Placental pericyte (primary cell): ENCODE data around the gene KCNK7. TPM values are rescaled to one million over a fixed set of nuclear protein-coding genes. Genes with fewer than 3 reads are reported as not detected.

Source experiments
- small RNA-seq: library from RNA; depleted of rRNA; stranded (forward); fragments of <200 nt; gene quantifications from one replicate; pipeline ENCODE3, GENCODE V24; 2012; ENCODE audit warnings: low replicate concordance
- total RNA-seq: library from RNA; depleted of rRNA; stranded (reverse); fragments of >200 nt; gene quantifications from 2 replicates; pipeline ENCODE4 v1.2.3, GENCODE V29; 2012

The KCNK7 gene, protein sequence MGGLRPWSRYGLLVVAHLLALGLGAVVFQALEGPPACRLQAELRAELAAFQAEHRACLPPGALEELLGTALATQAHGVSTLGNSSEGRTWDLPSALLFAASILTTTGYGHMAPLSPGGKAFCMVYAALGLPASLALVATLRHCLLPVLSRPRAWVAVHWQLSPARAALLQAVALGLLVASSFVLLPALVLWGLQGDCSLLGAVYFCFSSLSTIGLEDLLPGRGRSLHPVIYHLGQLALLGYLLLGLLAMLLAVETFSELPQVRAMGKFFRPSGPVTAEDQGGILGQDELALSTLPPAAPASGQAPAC
- not detected in 2 replicates for total RNA-seq

DNA sequence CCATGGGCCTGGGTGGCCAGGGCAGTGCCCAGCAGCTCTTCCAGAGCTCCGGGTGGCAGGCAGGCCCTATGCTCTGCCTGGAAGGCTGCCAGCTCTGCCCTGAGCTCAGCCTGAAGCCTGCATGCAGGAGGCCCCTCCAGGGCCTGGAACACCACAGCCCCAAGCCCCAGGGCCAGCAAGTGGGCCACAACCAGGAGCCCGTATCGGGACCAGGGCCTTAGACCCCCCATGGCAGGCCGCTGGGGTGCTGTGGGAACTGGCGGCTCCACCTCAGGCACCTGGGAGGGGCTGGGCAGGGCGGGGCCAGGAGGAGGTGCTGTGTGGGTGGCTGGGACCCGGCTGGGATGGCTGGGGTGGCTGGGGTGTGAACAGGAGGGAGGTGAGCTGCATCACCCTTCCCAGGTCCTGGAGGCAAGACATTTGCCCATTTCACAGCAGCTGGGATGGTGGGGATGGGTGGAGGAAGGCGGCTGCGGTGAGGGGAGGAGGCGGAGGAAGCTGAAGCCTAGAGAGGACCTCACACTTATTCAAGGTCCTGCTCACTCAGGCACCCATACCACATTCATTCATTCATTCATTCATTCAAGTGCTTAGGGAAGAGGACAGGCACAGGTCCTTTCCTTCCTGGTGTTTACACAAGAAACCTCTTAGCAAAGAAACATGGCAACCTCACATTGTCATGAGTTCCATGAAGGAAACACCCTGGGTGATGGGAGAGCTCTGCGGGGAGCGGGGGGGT, at the start of gene KCNK7:
TSS of gene KCNK7 (minus strand) at position 258 of the 739 bp plus-strand sequence. CDS start at position 230, 28 bp downstream.

DNA sequence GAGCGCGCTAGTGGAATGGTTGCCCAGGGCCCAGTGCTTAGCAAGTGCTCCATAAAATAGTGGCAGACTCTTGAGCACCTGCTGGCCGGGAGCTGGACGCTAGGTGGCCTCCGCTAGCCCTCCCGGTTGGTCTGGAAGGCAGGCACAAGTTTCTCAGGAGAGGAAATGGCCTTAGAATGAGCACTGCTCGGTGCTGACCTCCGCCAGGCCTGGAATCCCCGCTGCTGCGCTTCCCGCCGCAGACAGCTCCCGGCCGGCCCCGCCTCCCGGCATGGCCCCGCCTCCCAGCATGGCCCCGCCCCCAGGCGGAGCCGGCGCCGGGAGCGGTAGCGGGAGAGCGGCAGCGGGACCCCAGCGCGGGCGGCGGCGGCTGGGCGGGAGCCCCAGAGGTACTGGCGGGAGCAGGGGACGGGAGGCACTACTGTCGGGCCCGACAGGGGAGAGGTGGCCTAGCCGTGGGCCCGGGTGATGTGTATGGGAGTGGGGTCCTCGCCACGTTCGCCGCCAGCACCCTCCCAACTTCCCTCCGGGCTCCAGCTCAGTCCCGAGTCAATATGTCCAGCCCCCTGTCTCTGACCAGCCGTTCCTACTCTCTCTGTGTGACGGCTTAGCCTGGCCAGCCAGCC, 42.3 kb upstream of the KCNK7 start, which contains the start of gene SIPA1:
TSS of gene SIPA1 (plus strand) at position 308 of the 626 bp plus-strand sequence. CDS start 2,821 bp downstream, outside the sequence.

DNA sequence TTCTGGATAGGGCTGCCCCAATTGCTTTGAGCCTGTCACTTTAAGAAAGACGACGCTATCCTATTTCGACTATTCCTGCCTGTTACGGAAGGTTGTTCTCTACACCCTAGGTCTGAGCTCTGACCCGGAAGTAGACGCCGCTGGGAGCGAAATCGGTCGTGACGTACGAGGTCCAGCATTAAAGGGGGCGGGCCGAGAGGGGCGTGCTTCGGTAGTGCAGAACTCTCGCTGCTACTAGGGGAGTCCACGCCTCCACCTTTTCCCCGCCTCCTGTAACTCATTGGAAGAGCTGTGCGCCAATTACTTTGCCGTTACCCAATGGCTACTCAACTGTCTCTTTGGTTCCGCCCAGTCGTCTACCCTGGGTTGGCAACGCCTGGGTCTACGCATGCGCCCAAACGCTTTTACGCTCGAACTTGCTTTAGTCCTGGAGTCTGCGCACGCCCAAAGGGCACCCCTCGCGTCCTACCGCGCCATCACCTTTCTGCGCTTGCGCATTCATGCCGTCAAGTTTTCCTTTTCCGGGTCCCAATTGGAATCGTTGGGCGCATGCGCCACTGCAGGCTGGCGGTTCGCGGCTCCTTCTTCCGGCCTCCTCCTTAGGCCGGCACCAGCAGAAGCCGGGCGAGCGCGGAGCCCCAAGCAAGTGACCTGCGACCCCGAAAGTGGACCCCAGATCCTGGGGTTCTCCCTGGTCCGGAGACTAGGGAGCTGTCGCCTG, 19.8 kb upstream of the KCNK7 start, which contains the start of gene PCNX3:
TSS of gene PCNX3 (plus strand) at position 548 of the 721 bp plus-strand sequence. CDS start 536 bp downstream, outside the sequence.

DNA sequence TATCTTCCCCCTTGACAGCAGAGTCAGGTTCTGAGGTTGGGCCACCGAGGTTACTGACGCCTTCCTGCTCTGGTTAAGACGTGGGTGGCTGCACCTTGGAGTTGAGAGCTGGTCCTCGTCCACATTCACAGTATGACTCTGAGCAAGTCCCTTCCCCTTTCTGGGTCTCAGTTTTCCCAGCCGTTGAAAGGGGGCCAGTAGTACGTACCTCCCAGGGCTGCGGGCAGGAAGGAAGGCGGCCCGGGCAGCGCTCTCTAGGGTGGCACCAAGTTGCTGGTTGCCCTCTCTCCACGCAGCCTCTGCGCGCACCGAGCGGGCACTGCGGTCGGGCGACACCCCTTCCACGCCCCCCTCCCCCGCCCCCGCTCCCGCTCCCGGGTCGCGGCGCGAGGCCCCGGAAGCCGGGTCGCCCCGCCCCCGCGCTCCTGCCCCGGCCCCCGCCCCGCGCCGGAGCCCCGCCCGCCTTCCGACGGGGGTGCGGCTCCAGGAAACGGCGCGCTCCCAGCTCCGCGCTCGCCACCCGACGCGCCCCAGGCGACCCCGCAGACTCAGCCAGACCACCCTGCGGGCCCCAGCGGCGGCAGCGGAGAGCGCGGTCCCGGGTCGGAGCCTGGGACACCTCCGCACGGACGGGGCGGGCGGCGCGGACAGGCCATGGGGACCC, 19.9 kb downstream of the KCNK7 start, which contains the start of gene EHBP1L1:
TSS of gene EHBP1L1 (plus strand) at position 486 of the 664 bp plus-strand sequence. CDS start 250 bp downstream, outside the sequence.

DNA sequence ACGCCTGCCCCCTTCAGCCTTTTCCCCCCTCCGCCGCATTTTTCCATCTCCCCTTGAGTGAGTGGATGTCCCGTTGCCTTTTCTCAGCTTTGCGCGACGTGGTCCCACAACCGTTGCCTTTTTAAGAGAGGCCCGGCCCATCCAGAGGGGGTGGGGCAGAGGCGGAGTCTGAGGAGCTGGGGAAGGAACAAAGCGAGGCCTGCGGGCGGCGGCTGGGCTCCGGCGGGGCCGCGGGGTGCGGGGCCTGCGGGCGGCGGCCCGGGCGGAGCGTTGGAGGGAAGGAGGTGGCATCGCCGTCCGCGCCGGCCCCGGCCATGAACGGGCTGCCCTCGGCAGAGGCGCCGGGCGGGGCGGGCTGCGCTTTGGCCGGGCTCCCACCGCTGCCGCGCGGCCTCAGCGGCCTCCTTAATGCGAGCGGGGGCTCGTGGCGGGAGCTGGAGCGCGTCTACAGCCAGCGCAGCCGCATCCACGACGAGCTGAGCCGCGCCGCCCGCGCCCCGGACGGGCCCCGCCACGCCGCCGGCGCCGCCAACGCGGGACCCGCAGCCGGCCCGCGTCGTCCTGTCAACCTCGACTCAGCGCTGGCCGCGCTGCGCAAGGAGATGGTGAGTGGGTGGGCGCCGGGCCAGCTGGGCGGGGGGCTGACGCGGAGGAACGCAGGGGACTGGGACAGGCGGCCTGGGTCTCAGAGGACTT, 23.1 kb downstream of the KCNK7 start, which contains the start of gene FAM89B:
TSS of gene FAM89B (plus strand) at position 183 of the 696 bp plus-strand sequence. CDS start at position 315, 132 bp downstream.

DNA sequence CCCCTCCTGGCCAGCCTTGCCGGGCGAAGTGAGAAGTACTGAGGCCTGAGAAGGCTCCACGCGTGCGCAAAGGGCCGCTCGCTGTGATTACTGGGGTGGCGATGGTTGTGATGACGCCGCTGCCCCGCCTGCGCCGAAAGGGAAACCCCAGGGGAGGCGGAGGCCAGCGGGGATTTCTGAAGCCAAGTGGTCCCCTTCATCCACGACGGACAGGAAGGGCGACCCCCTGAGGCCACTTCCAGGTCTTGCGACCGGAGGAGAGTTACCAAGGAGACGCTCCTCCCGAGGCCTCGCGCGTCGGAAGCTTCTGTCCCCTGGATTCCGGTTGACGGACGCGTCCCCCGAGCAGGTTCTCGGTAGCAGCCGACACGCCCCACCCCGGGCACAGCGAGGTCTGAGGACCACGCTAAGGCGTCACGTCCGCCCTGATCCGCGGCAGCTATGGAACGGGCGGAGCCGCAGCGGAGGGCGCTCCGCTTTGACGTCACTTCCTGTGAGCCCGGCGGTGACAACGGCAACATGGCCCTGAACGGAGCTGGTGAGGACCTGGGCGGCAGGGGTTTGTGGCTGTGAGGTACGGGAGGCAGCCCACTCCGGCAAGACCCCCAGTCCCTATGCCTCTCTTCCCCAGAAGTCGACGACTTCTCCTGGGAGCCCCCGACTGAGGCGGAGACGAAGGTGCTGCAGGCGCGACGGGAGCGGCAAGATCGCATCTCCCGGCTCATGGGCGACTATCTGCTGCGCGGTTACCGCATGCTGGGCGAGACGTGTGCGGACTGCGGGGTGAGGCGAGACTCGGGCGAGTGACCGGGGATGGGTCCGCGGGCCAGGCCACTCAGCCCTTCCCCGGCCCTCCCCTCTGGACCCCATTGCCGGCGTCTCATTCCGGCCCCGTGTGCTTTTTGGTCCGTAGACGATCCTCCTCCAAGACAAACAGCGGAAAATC, 25.4 kb downstream of the KCNK7 start, which contains the start of gene ZNRD2:
TSS of gene ZNRD2 (plus strand) at position 505 of the 946 bp plus-strand sequence. CDS start at position 520, 15 bp downstream.

DNA sequence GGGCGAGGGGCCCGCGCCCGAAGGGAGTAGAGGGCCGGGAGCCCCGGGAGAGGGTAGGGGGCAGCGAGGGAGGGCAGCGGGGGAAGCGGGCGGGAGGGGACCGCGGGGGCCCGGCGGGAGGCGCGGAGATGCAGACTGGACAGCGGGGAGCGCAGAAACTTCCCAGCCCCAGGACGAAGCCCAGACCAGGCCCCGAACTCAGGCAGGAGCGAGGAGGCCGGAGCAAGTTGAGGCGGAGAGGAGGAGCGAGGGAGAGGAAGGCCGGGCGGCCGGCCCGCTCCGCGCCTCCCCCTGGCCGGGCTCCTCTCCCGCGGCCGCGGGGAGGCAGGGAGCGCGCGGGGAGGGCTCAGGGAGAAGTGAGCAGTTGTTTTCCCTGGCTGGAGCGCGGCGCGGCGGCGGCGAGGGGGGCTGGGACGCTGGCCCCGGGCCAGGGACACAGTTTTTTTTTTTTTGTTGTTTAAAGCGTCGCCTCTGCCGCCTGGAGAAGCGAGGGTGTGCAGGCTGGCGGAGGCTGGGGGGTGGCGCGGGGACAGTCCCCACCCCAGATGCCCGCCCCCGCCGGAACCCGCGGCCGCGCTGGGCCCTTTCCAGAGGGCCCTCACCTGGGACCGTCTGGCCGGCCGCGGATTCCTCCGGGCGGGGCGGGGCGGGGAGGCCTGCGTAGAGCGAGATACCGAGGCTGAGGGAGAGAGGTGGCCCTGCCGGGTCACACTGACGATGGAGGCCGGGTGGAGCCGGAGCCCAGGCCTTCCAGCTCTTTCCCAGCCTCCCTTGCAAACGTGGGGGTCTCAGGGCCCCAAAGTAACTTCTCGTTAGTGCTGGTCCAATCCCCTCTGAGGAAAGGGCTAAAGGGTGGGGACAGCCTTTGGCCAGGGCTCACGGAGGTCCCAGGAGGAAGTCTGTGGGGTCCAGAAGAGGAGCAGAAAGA, 37.3 kb downstream of the KCNK7 start, which contains the start of gene LTBP3:
TSS of gene LTBP3 (minus strand) at position 358 of the 928 bp plus-strand sequence. CDS start 400 bp downstream, outside the sequence.

Small RNA genes lying within 50 kb of the gene (small RNA-seq; reads per million reads assigned to genes)
- not detected for gene AP001362.1
- not detected for gene MIR4690

Other genes starting within 250 kb of the KCNK7 start
- 0.22 TPM in 1 of 2 replicates, not detected in the other for gene TIGD3, start 241.0 kb downstream of the KCNK7 start, total RNA-seq
- 1.1 and 2.0 TPM in 2 replicates for gene SLC25A45, start 213.2 kb downstream of the KCNK7 start, total RNA-seq
- gene FRMD8, start 209.2 kb downstream of the KCNK7 start, total RNA-seq = 51.4 and 72.6 TPM in 2 replicates
- gene NEAT1, start 173.0 kb downstream of the KCNK7 start, total RNA-seq = 307 and 308 TPM in 2 replicates
- 9,497 and 11,655 TPM in 2 replicates for gene MALAT1, start 96.8 kb downstream of the KCNK7 start, total RNA-seq
- gene SCYL1, start 70.7 kb downstream of the KCNK7 start, total RNA-seq = 154 and 186 TPM in 2 replicates
- gene LTBP3, start 37.4 kb downstream of the KCNK7 start, total RNA-seq = 26.2 and 55.6 TPM in 2 replicates
- 44.0 and 79.0 TPM in 2 replicates for gene ZNRD2, start 25.3 kb downstream of the KCNK7 start, total RNA-seq
- gene FAM89B, start 23.3 kb downstream of the KCNK7 start, total RNA-seq = 15.1 and 48.8 TPM in 2 replicates
- gene EHBP1L1, start 19.7 kb downstream of the KCNK7 start, total RNA-seq = 48.8 and 79.2 TPM in 2 replicates
- gene MAP3K11, start 18.4 kb upstream of the KCNK7 start, total RNA-seq = 30.9 and 42.2 TPM in 2 replicates
- gene PCNX3, start 20.0 kb upstream of the KCNK7 start, total RNA-seq = 43.8 and 54.0 TPM in 2 replicates
- 20.8 and 72.3 TPM in 2 replicates for gene SIPA1, start 42.3 kb upstream of the KCNK7 start, total RNA-seq
- 38.5 and 42.7 TPM in 2 replicates for gene RELA, start 67.1 kb upstream of the KCNK7 start, total RNA-seq
- 51.8 and 60.2 TPM in 2 replicates for gene KAT5, start 116.5 kb upstream of the KCNK7 start, total RNA-seq
- 18.2 and 45.7 TPM in 2 replicates for gene RNASEH2C, start 125.0 kb upstream of the KCNK7 start, total RNA-seq
- 14.0 and 17.0 TPM in 2 replicates for gene AP5B1, start 185.2 kb upstream of the KCNK7 start, total RNA-seq
- not detected in 2 replicates for gene OVOL1, start 191.3 kb upstream of the KCNK7 start, total RNA-seq
- 0.44 TPM in 1 of 2 replicates, not detected in the other for gene SNX32, start 238.2 kb upstream of the KCNK7 start, total RNA-seq